Cardiac fibroblast (primary cell): ENCODE results near the gene EGLN1.
"Not testable (repeated sequence)": the region's sequence is repeated elsewhere in the genome, so short reads cannot be mapped to it uniquely, and the experiment has no call there.

Source experiments
- DNase-seq, 2 donors: peaks; one replicate each; pipeline versions ENCODE4 v3.0.0 to v3.0.0-alpha.2; 2010; ENCODE audit warnings: low read depth in 2 of 2
- H3K4me3 ChIP-seq, 2 donors: replicated peaks in 1 of 2; 1 replicate in 1 of 2; 2 replicates in 1 of 2; pipeline ENCODE4 v1.5.1; 2011; ENCODE audit warnings: low read depth in 2 of 2, low read length in 2 of 2, mild to moderate bottlenecking in 2 of 2, moderate library complexity in 1 of 2
- TF ChIP-seq, protein P1 (sequence below): IDR thresholded peaks from one replicate; pipeline ENCODE4 v1.5.1; 2011; ENCODE audit warnings: low read depth, mild to moderate bottlenecking, low read length, inconsistent platforms

The EGLN1 gene

DNA sequence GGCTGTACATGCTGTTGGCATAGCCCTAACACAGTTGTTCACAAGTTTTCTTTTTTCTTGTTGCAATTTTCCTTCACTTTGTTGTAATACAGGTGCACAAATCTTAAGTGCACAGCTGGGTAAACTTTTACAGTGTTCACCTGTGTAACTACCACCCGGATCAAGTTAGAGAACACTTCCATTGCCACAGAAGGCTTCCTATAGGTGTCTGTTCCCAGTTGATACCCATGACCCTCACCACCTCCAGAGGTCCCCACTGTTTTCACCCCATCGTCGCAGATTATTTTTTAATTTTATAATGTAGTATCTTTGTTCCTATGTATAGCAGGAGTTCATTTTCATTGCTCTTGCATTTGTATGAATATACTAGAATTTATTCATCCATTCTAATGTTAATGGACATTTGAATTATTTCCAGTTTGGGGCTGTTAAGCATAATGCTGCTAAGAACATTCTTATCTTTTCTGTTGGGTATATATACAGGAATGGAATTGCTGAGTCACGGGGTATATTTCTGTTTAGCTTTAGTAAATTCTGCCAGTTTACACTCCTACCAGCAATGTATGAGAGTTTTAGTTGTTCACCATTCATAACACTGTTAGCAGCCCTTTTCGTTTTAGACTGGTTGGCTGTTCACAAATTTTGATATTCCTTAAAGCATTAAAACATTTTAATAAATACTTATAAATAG is 67.6 kb downstream of the EGLN1 start:
- DNase-seq, result peak; percentile 44 to 64
- H3K4me3 ChIP-seq, result no peak overlapping the region
- TF ChIP-seq, protein P1, sequence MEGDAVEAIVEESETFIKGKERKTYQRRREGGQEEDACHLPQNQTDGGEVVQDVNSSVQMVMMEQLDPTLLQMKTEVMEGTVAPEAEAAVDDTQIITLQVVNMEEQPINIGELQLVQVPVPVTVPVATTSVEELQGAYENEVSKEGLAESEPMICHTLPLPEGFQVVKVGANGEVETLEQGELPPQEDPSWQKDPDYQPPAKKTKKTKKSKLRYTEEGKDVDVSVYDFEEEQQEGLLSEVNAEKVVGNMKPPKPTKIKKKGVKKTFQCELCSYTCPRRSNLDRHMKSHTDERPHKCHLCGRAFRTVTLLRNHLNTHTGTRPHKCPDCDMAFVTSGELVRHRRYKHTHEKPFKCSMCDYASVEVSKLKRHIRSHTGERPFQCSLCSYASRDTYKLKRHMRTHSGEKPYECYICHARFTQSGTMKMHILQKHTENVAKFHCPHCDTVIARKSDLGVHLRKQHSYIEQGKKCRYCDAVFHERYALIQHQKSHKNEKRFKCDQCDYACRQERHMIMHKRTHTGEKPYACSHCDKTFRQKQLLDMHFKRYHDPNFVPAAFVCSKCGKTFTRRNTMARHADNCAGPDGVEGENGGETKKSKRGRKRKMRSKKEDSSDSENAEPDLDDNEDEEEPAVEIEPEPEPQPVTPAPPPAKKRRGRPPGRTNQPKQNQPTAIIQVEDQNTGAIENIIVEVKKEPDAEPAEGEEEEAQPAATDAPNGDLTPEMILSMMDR, result no peak

DNA sequence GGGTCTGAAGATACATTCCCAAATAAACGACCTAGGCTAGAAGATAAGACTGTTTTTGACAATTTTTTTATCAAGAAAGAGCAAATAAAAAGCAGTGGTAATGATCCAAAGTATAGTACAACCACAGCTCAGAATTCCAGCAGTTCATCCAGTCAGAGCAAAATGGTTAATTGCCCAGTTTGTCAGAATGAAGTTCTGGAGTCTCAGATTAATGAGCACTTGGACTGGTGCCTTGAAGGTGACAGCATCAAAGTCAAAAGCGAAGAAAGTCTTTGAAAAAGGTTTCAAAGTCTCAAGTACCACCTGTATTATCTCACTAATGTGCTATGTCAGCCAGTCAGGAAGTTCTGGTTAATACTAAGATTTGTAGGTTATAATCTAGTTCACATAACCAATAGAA is 69.0 kb downstream of the EGLN1 start:
- DNase-seq, result no peak
- TF ChIP-seq, protein P1, result no peak
- no peak overlapping the region for H3K4me3 ChIP-seq

DNA sequence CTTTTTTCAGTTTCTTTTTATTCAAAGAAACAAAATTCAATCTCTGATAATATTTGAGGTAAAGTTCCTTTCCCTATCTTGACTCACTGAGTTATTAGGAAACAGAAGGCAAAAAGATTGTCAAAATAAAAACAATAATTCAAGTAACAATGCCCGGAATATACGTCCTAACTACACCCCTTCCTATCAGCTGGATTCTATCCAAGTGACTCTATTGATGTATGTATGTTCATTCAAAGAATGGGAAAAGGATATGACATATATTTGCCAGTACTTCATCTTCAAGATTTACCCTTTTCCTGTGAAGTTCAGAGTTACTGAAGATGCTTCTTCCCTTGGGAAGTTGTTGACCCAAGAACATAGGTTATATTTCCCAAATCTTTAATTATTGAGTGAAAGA is 70.3 kb downstream of the EGLN1 start:
- TF ChIP-seq, protein P1, result no peak
- DNase-seq, result no peak
- H3K4me3 ChIP-seq, result no peak overlapping the region

DNA sequence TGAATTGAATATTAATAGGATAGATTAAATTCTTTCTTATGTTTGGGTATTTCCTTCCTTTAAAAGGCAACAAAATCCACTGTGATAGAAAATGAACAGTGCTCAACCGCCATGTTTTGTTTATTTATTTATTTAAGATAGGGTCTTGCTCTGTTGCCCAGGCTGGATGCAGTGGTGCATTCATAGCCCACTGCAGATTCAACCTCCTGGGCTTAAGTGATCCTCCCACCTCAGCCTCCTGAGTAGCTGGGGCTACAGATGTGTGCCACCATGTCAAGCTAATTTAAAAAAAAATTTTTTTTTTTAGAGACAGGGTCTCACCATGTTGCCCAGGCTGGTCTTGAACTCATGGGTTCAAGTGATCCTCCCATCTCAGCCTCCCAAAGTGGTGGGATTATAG is 73.2 kb downstream of the EGLN1 start:
- DNase-seq, result not testable (repeated sequence)

DNA sequence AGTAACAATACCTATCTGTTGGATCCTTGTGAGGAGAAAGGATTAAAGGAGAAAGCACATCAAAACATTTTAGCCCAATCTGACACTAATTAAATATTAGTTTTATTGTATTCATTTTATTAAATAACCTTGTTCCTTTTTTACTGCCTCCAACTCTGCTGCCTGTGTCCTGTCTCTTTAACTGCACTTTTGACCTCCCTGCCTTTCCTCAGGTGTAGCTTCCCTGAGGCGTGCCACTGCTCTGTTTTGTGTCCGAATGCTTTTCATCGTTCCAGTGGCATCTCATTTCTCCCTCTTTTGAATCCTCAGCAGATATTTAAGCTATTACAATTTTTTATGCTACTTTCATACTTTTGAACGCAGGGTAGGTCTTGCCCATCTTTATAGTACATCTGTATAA is 73.6 kb downstream of the EGLN1 start:
- TF ChIP-seq, protein P1, result no peak
- no peak for DNase-seq
- no peak overlapping the region for H3K4me3 ChIP-seq

More for the DNA sequence above, 73.2 kb downstream of the EGLN1 start:
- H3K4me3 ChIP-seq, result not testable (repeated sequence)

DNA sequence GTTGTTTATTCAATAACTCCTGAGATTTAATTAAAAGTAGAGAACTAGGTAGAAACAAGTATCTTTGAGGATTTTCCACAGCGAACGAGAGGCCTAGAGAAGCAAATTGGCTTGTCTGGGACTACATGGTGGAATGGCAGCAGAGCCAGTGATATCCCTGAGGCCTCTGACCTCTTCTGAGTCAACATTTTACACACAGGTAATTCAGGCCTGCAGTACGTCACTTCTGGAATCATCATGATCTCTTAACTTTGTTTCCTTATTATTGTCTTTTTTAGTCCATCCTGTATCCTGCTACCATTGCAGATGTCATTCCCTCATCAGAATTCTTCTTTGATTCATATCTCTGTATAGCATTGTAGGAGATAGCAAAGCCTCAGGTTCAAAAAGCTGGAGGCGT is 74.1 kb downstream of the EGLN1 start:
- no peak overlapping the region for H3K4me3 ChIP-seq
- DNase-seq, result no peak
- TF ChIP-seq, protein P1, result no peak

DNA sequence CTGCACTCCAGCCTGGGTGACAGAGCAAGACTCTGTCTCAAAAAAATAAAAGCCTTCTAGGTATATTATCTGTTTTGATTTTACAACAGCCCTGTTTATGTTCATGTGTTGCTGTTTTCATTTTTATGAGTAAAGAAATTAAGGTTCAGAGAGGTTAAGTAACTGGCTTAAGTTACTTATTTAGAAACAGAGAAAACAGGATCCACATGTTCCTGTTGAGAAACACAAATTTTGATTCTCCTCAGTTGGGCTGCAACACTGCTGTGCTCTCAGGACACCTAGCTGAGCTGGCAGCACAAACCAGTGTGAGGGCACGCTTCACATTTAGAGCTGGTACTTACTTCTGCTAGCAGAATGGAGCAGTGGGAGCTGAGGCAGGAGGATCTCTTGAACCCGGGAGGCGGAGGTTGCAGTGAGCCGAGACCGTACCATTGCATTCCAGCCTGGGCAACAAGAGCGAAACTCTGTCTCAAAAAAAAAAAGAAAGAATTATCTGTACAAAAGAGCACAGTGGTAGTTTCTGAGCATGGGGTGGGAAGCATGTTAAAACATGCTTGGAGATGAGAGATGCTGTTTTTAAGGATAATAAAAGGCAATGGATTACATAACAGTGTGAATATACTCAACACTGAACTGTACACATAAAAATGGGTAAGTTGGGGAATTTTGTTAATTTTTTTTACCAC is 81.6 kb downstream of the EGLN1 start:
- no peak for DNase-seq
- TF ChIP-seq, protein P1, result no peak
- H3K4me3 ChIP-seq, result no peak overlapping the region
